T1000 (cell line): ENCODE results near the gene ABAT.
"Not testable (repeated sequence)": the region's sequence is repeated elsewhere in the genome, so short reads cannot be mapped to it uniquely, and the experiment has no call there.

ENCODE experiments used
- DNase-seq: peaks from one replicate; lab custom pipeline; 2025; ENCODE audit warnings: mixed read lengths; lab: John Stamatoyannopoulos, UW

Gene ABAT

DNA sequence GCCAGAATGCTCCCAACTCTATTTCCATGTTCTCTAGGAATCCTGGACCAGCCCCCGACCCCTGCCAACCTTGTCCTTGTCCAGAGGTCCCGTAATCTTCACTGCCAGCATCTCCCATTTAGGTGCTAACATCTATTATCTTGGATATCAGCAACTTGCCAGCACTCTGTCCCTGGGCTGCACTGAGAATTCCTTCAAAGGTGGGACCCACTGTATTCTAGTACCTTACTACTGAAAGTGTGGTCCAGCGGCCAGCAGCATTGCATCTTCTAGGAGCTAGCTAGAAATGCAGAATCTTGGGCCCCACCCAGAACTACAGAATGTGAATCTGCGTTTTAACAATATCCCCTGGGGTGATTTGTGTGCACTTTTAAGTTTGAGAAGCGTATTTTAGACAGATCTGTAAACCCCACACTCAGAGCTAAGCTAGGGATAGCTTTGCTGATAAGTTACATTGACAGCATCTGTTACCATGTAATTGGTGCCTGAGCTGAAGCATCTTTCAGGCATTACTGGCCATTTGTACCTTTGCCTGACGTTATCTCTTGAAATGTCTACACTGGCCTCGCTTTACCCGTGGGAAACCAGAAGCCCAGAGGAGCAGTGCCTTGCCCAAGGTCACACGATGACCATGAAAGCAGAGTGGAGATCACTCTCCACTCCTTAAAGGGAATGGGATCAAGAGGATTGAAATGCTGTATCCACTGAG, 8.3 kb downstream of the ABAT start:
- no peak for DNase-seq

DNA sequence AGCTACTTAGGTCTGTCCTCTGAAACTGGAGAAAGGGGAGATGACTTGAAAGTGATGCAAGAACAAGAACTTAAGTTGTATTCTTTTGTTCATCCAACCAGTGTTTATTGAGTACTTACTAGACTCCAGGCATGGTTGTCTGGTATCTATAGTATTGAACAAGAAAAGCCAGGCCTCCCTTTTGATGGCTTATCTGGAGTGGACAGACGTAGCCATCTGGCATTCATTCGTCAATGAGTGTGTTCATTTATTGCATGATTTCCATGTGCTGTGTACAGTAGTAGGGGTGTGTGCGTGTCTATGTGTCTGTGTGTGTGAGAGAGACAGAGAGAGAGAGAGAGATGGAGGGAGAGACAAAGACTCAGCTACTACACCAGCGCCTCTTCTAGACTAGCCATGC, 9.2 kb downstream of the ABAT start:
- no peak for DNase-seq

DNA sequence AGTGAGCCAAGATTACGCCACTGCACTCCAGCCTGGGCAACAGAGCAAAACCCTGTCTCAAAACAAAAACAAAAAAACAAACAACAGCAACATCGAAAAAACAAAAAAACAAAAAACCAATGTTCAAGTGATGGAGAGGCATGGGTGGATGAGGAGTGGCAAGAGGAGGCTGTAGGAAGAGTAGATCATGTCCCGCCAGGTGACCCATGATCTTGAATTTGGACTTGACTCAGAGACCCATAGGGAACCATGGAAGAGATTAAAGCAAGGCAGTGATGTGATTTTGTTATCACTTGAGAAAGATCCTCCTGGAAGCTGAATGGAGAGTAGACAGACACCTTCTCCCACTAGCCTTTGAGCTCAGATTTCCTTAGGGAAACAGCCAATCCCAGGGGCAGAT, 11.2 kb downstream of the ABAT start:
- DNase-seq, result no peak

DNA sequence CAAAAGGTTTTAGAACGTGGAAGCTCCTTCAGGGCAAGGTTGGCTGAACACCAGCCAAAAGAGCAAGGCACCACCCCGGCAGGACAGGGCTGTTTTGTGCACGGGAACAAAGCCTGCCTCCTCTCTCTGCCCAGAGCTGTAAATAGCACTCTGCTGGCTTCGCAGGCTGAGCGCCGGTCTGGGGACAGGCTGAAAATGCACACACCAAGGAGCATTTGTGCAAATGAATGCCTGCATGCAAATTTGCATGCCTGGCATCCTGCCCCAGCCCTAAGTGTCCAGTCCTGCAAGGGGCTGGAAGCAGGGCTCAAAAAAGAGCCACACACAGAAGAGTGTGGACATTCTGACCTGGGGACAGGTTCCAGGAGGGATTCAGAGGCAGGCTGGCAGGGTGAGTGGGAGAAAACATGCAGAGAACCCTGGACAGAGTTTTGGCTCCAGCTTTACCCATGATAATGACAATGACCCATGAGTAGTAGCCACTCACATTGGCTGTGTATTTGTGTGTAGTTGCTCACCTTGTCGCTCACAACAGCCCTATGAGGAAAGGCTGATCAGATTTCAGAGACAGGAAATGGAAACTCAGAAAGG, 11.7 kb downstream of the ABAT start:
- no peak for DNase-seq

DNA sequence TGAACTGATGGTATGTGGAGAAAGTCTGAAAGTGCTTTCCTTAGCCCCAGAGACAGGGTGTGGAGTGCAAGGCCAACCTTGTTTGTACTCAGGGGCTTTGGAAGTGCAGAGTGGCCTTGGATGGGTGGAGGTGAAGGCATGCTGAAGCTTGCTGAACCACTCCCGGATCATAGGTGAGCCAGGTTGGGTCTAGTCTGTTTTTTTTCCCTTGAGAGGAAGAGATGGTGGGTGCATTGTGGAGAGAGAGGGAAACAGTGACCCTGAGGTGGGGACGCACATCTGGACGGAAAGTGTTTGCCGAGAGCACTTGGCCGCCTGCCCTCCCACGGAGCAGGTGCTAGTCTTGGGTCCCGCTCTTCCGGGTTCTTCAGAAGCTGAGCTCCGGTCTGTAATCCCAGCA, 12.5 kb downstream of the ABAT start:
- no peak for DNase-seq

DNA sequence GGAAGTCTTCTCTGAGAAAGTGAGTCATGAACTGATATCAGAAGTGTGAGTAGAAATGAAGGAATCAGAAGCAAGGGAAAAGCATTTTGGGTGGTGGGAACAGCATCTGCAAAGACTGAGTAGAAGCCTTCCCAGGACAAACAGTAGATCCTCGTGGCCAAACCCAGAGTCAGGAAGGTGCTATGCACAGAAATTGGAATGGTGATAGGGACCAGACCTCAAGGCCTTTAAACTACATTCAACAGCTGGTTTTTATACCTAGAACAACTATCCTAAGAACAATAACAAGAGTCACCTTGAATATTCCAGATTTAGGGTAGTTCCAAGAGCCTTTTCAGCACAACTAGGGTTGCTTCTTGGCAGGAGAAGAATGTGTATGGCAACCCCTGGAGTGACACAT, 15.3 kb downstream of the ABAT start:
- DNase-seq, result no peak

DNA sequence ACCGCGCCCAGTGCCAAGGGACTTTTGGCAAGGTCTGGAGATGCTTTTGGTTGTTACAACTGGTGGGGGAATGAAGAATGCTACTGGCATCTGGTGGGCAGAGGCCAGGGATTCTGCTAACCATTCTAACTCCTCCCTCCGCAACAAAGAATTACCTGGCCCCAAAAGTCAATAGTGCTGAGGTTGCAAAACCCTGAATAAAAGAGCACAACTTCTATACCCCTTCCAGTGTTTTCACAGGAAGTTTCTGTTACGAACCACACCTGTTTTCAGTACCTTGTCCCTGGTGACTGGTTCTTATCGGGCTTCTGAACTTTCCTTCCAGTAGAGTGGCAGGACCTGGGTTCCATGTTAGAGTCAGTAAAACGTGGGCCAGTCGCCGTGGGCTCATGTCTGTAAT, 17.3 kb downstream of the ABAT start:
- no peak for DNase-seq

DNA sequence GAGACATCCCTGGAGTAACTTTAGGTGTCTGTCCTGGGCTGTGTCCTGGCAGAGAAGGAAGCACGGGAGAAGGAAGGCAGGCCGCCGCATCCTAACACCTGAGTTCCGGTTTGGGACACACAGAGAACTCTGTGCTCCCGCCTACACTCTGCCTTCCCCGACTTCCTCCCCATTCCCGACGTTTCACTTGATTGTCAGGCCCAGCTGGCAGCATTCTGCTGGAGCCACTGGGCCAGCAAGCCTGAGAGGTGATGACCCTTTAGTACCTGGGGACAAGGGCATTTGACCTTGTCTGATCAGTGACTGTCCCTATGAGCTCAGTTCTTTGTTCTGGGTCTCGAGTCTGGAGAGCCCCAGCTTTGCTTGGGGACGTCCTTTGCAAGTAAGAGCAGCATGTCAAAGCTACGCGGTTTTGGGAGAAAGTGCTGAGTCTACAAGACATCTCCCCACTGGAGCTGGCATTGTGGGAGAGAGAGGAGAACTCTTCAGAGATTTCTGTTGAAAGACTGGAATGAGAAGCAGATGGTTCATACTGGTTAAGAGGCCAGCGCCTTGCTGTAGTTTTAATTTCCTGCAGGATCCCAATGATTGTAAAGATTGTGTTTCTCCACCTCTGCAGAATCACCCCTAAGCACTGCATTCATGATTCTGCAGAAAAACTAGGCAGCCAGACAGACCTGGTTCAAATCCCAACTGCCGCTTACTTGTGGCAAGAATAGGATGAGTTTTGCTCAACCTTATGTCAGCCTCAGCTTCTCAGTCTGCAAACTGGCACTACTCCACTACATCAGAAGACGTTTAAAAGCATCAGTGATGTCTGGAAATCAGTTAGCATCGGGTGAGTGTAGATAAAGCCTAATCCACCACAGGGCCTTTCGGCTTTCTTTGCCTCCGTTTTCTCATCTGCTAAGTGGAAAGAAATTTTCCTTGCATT, 20.6 kb downstream of the ABAT start:
- no peak for DNase-seq

DNA sequence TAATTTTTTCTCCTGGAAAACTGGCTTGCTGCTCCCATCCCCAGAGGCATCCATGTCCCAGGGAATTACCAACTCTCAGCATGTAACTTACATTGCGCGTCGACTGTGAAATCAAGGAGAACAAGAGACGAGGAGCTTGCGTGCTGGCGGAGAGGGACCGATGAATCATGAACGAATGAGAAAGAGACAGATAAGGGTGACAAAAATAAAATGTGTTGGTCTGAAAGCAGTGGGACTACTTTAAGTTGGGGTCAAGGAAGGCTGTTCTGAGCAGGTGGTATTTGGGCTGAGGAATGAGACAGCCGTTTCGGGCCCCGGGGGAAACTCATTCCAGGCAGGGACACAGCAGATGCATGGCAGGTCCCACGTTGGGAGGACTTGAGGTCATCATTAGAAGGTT, 22.5 kb downstream of the ABAT start:
- no peak for DNase-seq

DNA sequence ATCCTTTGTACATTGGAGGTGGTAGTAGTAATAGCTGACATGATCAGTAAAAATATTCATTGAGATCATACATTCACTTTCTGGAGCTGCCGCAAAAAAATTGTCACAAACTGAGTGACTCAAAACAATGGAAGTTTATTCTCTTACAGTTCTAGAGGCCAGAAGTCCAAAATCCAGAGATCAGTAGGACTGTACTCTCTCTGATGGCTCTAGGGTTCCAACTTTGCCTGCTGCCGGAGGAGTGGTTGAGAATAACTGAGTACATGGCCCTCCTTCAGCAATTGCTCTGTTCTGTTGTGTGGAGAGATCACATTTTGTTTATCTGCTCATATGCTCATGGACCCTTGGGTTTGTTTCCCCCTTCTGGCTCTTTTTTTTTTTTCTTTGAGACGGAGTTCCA, 23.5 kb downstream of the ABAT start:
- no peak for DNase-seq

DNA sequence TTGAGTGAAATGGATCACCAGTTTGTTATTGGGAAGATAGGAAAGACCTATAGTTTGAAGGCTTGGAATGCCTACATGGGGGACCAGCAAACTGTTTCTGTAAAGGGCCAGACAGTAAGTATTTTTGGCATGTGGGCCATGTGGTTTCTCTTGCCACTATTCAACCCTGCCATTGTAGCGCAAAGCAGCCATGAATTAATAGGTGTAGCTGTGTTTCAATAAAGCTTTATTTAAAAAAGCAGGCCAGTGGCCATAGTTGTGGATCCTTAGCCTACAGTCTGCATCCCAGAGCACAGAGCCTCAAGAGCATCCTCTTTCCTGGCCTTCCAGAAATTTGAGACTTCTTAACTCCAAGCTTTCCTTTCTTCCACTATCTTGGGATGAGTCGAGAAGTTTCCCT, 29.3 kb downstream of the ABAT start:
- no peak for DNase-seq

DNA sequence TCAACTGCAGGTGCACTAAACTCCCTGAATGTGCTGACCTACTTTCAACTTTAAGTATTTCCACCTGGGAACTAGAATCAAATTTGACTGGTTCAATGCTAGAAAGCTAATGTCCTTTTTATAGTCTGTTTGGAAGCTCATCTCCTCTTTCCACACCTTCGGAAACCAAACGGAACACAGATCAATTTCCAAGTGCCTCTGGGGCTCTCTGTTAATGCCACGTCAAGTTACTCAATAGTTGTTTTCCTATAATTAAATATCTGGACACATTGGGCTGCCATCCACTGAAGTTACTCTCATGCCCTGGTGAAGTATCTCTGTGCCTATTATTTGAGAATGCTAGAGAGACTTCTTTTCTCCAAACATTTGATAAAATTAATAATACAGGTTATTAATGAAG, 29.7 kb downstream of the ABAT start:
- DNase-seq, result no peak

DNA sequence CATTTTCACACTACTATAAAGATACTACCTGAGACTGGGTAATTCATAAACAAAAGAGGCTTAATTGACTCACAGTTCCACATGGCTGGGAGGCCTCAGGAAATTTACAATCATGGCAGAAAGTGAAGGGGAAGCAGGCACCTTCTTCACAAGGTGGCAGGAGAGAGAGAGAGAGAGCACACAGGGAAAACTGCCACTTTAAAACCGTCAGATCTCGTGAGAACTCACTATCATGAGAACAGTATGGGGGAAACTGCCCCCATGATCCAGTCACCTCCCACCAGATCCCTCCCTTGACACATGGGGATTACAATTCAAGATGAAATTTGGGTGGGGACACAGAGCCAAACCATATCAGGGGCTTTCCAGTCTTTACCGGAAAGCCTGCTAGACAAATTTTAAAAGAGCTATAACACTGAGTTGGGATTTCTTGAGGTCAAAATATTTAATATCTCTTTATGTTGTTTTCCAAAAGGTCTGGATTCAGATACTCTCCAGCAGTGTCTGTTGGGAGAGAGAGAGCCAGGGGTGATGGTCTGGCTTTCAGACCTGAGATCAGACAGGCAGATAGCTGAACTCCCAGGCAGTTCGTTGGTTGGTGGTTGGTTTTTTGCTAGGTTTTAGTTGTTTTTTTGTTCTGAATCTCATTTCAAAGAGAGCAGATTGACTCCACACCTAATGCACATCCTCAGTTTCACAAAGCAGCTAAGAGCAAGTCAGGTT, 30.8 kb downstream of the ABAT start:
- not testable (repeated sequence) for DNase-seq

DNA sequence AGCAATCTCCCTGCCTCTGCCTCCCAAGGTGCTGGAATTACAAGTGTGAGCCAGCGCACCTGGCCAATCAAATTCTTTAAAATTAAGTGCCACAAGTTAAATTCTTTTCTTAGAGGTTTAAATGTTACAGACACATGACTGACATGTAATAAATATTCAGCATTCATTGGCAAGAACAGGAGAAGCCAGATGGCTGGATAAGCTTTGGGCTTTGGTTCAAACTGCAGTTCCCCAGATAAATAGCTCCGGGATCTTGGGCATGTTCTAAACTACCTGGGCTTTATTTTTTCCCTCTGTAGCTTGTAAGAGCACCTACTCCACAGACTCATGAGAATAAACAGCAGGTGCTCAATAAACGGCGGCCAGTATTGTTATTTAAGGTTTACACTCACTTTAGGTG, 34.1 kb downstream of the ABAT start:
- DNase-seq, result no peak

DNA sequence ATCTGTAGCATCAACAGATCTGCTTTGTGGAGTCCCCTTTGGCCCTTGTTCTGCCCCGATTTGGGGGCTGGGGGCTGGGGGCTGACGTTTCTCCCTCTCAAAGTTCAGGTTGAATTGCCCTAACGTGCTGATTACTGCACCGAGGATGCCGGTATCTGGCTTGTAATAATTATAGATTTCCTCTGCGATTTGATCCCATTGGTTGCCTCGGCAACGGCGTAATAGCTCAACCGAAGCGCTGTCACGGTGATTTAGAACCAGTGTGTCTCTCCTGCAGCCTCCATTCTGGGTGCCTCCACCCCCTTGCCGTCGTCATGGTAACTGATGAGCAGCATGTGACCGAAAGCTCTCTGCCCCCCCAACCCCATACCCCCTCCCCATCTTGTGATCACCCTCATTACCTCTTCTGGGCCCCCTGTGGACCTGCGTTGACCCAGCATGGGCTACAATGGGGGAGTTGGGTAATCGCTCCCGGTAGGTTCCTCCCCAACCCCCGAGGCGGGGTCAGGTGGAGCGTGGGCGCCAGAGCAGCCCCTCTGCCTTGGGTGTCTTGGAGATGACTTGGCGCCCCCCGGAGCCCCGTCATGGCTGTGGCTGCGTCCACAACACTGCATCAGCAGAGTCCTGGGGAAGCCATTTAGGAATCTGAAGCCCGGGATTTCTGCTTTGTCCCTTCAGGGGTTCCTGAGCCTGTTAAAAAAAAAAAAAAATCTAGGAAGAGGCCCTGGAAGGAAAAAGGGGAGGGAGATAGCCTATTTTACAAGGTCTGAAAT, 38.4 kb downstream of the ABAT start:
- no peak for DNase-seq

DNA sequence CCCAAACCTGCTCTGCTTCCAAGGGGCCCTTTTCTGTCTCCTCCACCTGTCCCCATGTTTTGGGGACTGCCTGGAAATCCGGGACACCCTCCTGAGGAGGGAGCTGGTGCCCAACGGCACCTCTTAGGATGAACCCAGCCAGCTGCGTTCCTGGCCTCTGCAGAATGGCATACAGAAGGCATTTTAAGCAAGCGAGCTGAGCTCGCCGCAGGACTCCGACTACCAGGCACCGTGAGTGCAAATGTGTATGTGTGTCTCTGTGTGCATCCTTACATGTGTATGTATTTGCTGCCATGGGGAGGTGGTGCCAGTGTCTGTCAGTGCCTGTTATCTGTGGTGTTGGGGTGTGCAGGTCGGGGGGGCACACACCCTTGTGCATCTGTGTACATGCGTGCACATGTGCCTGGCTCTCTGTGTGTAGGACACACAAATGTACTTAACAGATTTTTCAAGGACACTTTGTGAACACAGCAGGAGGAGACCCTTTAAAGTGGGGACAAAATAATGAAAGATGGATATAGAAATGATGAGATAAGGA, 39.3 kb downstream of the ABAT start:
- DNase-seq, result no peak

DNA sequence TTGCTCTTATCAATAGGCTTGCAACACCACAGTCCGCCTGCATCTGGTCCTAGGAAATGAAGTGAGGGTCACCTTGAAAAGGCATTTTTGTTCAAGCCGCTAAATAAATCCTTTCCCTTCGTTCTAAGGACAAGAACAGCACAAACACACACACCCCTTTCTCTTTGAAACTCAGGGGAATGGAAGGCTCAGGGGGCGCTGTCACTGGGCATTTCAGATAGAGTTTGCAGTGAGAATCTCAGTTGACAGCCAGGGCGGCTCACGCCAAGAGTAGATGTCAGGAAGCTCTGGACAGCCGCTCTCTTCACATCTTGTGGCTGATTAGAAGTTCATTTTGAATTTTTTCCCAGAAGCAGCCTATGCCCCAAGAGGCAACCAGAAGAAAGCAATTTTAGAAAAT, 39.8 kb downstream of the ABAT start:
- DNase-seq, result no peak

DNA sequence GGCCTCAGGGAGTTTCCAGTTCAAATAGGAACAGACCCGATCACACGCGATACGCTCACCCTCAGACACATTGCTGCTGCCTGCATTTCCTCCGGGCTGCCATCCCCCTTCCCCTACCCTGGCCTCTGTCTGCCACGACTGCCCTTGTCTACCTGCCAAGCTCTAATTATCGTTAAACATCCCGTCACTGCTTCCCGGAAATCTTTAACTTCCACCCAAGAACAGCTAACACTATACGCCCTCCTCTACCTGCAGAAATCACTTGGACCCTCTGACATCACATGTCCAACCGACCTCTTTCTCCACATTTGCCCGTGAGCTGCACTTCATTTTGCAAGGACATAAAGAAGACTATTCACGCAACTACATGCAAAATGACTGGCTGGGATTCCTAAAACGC, 40.4 kb downstream of the ABAT start:
- DNase-seq, result no peak

DNA sequence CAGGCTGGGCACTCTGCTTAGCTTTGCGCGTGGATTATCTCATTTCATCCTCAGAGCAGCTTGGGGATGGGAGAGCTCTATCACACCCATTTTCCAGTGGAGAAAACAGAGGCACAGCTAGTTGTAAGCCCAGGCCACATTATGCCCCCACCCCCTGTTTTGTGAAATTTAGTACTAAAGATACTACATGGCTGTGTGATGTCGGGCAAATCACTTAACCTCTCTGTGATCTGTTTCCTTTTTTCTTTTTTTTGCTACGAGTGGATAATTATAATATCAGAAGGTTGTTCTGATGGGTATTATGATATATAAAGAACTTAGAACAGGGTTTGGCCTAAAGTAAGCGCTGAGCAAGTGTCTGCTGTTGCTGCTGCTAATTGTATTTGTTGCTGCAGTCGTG, 41.6 kb downstream of the ABAT start:
- no peak for DNase-seq

DNA sequence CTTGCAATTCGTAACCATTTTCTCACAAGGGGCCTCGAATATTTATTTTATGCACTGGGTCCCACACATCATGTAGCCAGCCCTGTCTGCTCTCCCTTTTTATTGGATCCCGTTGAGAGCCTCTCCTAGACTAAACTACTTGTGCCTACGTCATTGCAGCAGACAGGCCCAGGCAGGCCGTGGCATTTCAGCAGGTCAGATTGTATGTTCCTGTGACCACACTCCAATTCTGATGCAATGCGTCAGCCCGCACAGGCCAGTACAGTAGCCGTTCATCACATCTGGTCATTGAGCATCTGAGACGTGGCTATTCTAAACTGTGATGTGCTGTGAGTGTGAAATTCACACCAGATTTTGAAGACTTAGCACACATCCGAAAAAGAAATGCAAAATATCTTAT, 42.2 kb downstream of the ABAT start:
- no peak for DNase-seq

DNA sequence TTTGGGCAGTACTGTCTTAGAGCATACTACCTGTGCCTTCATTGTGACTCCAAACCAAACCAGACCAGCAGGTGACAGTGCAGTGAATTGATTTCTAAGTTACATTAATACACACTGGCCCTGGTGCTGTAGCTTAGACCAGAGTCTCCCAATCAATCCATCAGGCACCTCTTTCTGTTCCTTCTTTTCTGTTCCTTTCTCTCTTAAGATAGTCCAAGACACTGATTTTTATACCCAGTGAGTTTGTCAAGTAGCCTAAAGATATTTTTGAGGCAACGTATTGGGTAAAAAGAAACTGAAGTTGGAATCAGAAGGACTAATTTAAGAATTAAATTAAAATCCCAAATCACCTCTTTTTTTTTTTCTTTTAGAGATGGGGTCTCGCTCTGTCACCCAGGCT, 43.1 kb downstream of the ABAT start:
- DNase-seq, result no peak
